Activated T-cell treated with anti-CD3 and anti-CD28 coated beads, Interleukin-2, amount 50 U/mL, for 72 hours (primary cell): ENCODE data around the gene ZNF281. TPM values are rescaled to one million over a fixed set of nuclear protein-coding genes. Genes with fewer than 3 reads are reported as not detected.
"Not testable (repeated sequence)": the region's sequence is repeated elsewhere in the genome, so short reads cannot be mapped to it uniquely, and the experiment has no call there.

Experiments used
- ATAC-seq, 2 donors: fragments of 150-1000 bp; cut with Tn5 transposase; replicated peaks in 1 of 2; 2 replicates each; pipeline ENCODE4 v1.10.0; 2021; ENCODE audit warnings: moderate library complexity in 2 of 2, mild to moderate bottlenecking in 1 of 2
- DNase-seq, 2 donors: peaks; one replicate each; pipeline ENCODE4 v3.0.0; 2021 to 2022; ENCODE audit warnings: mixed read lengths in 1 of 2
- H3K27ac Mint-ChIP-seq: one replicate; pipeline ENCODE4 v1.8.0; 2022; ENCODE audit warnings: mild to moderate bottlenecking, moderate library complexity, mixed read lengths
- H3K27me3 Mint-ChIP-seq: one replicate; pipeline ENCODE4 v1.8.0; 2022; ENCODE audit warnings: low read depth, mixed read lengths
- H3K36me3 Mint-ChIP-seq, 2 donors: one replicate each; pipeline ENCODE4 v1.8.0; 2022; ENCODE audit warnings: mixed read lengths in 2 of 2, mild to moderate bottlenecking in 1 of 2; ENCODE audit not compliant: insufficient read depth in 2 of 2
- H3K4me1 Mint-ChIP-seq: one replicate; pipeline ENCODE4 v1.8.0; 2022; ENCODE audit warnings: low read depth, mixed read lengths
- H3K4me3 Mint-ChIP-seq, 2 donors: one replicate each; pipeline ENCODE4 v1.8.0; 2022; ENCODE audit warnings: mild to moderate bottlenecking in 2 of 2, mixed read lengths in 2 of 2, moderate library complexity in 2 of 2
- H3K9me3 Mint-ChIP-seq, 2 donors: one replicate each; pipeline ENCODE4 v1.8.0; 2022; ENCODE audit warnings: mixed read lengths in 2 of 2
- total RNA-seq, 2 donors: library from RNA; stranded (reverse); gene quantifications; one replicate each; pipeline ENCODE4 v1.2.3, GENCODE V29; 2022

The ZNF281 gene
- total RNA-seq, 2 donors from 2014 or later: 14.4 to 15.6 TPM

GRCh38 chr1:200422211-200422610 lies 12.4 kb upstream of the ZNF281 start:
- Mint-ChIP-seq H3K27ac (no peak overlapping the region), H3K36me3 (no peaks in the 10 kb centered on the region), H3K9me3 (no peaks in the 10 kb centered on the region), H3K27me3 (peaks cover 12% of the 10 kb centered on the region), H3K4me1 (no peaks in the 10 kb centered on the region), H3K4me3 (no peak overlapping the region)
- ATAC-seq (no peak), DNase-seq (no peak)

GRCh38 chr1:200415789-200416593 lies 6.2 kb upstream of the ZNF281 start:
- Mint-ChIP-seq H3K9me3 (no peaks in the 10 kb centered on the region), H3K27ac (no peak overlapping the region), H3K4me1 (peaks cover 19% of the 10 kb centered on the region), H3K36me3 (no peaks in the 10 kb centered on the region), H3K4me3 (peak overlapping the region in 1 of 2 donors; percentile 57), H3K27me3 (peaks cover 6% of the 10 kb centered on the region)
- ATAC-seq (peak in 1 of 2 donors; percentile 57), DNase-seq (no peak)

GRCh38 chr1:200415227-200415626 lies 5.4 kb upstream of the ZNF281 start:
- Mint-ChIP-seq H3K36me3 (no peaks in the 10 kb centered on the region), H3K4me1 (peaks cover 27% of the 10 kb centered on the region), H3K4me3 (peak overlapping the region in 1 of 2 donors; percentile 57), H3K9me3 (no peaks in the 10 kb centered on the region), H3K27ac (no peak overlapping the region), H3K27me3 (peaks cover 6% of the 10 kb centered on the region)
- DNase-seq (no peak), ATAC-seq (no peak)

- ATAC-seq: no peak
- H3K4me3 Mint-ChIP-seq: no peak overlapping the region
- H3K36me3 Mint-ChIP-seq: peaks cover 2% of the 10 kb centered on the region in 2 donors
- H3K27ac Mint-ChIP-seq: no peak overlapping the region
- H3K9me3 Mint-ChIP-seq: no peaks in the 10 kb centered on the region
- DNase-seq: no peak
- peaks cover 31% of the 10 kb centered on the region for H3K4me1 Mint-ChIP-seq
- H3K27me3 Mint-ChIP-seq: peaks cover 6% of the 10 kb centered on the region
Measured at GRCh38 chr1:200414657-200415056, 4.8 kb upstream of the ZNF281 start.

GRCh38 chr1:200413766-200414165 lies 3.9 kb upstream of the ZNF281 start:
- H3K9me3 Mint-ChIP-seq, ATAC-seq, DNase-seq, H3K36me3 Mint-ChIP-seq, H3K27me3 Mint-ChIP-seq, H3K27ac Mint-ChIP-seq, H3K4me3 Mint-ChIP-seq: not testable (repeated sequence)
- peaks cover 36% of the 10 kb centered on the region for H3K4me1 Mint-ChIP-seq

GRCh38 chr1:200411406-200412257 lies 1.8 kb upstream of the ZNF281 start:
- no peaks in the 10 kb centered on the region for H3K9me3 Mint-ChIP-seq
- ATAC-seq (no peak), DNase-seq (no peak)
- peaks cover 14 to 17% of the 10 kb centered on the region in 2 donors for H3K36me3 Mint-ChIP-seq
- peaks cover 56% of the 10 kb centered on the region for H3K4me1 Mint-ChIP-seq
- no peak overlapping the region for H3K27ac Mint-ChIP-seq
- no peak overlapping the region for H3K4me3 Mint-ChIP-seq
- H3K27me3 Mint-ChIP-seq: no peaks in the 10 kb centered on the region

- H3K27me3 Mint-ChIP-seq: no peaks in the 10 kb centered on the region
- H3K36me3 Mint-ChIP-seq: peaks cover 14 to 22% of the 10 kb centered on the region in 2 donors
- ATAC-seq (no peak), DNase-seq (no peak)
- peaks cover 62% of the 10 kb centered on the region for H3K4me1 Mint-ChIP-seq
- peak overlapping the region; percentile 94 for H3K27ac Mint-ChIP-seq
- H3K9me3 Mint-ChIP-seq: no peaks in the 10 kb centered on the region
- peak overlapping the region; percentile 96 to 99 for H3K4me3 Mint-ChIP-seq
Measured at GRCh38 chr1:200410566-200410878, 686 bp upstream of the ZNF281 start.

GRCh38 chr1:200409203-200409760 lies 554 bp downstream of the ZNF281 start:
- Mint-ChIP-seq H3K4me1 (peaks cover 66% of the 10 kb centered on the region), H3K9me3 (no peaks in the 10 kb centered on the region), H3K27me3 (no peaks in the 10 kb centered on the region), H3K36me3 (peaks cover 14 to 22% of the 10 kb centered on the region in 2 donors), H3K4me3 (peak overlapping the region; percentile 96 to 99), H3K27ac (peak overlapping the region; percentile 75)
- ATAC-seq: peak; percentile 45
- peak; percentile 57 to 59 for DNase-seq

- no peak for ATAC-seq
- H3K9me3 Mint-ChIP-seq: no peaks in the 10 kb centered on the region
- peaks cover 14 to 23% of the 10 kb centered on the region in 2 donors for H3K36me3 Mint-ChIP-seq
- H3K27ac Mint-ChIP-seq: no peak overlapping the region
- H3K4me3 Mint-ChIP-seq: peak overlapping the region; percentile 61 to 69
- H3K27me3 Mint-ChIP-seq: no peaks in the 10 kb centered on the region
- DNase-seq: no peak
- H3K4me1 Mint-ChIP-seq: peaks cover 58% of the 10 kb centered on the region
Measured at GRCh38 chr1:200406161-200406797, 3.6 kb downstream of the ZNF281 start.

- H3K4me1 Mint-ChIP-seq: peaks cover 50% of the 10 kb centered on the region
- DNase-seq (no peak), ATAC-seq (no peak)
- peaks cover 14 to 23% of the 10 kb centered on the region in 2 donors for H3K36me3 Mint-ChIP-seq
- no peak overlapping the region for H3K27ac Mint-ChIP-seq
- H3K4me3 Mint-ChIP-seq: peak overlapping the region in 1 of 2 donors; percentile 69
- no peaks in the 10 kb centered on the region for H3K9me3 Mint-ChIP-seq
- no peaks in the 10 kb centered on the region for H3K27me3 Mint-ChIP-seq
Measured at GRCh38 chr1:200405264-200405663, 4.6 kb downstream of the ZNF281 start.

- no peak overlapping the region for H3K4me3 Mint-ChIP-seq
- H3K27ac Mint-ChIP-seq: peak overlapping the region; percentile 0
- peaks cover 28% of the 10 kb centered on the region for H3K4me1 Mint-ChIP-seq
- DNase-seq (no peak), ATAC-seq (no peak)
- H3K9me3 Mint-ChIP-seq: no peaks in the 10 kb centered on the region
- H3K36me3 Mint-ChIP-seq: peaks cover 0 to 6% of the 10 kb centered on the region in 2 donors
- no peaks in the 10 kb centered on the region for H3K27me3 Mint-ChIP-seq
Measured at GRCh38 chr1:200401708-200402107, 8.1 kb downstream of the ZNF281 start.

GRCh38 chr1:200401263-200401662 lies 8.6 kb downstream of the ZNF281 start:
- Mint-ChIP-seq H3K27me3 (no peaks in the 10 kb centered on the region), H3K9me3 (no peaks in the 10 kb centered on the region), H3K4me1 (peaks cover 24% of the 10 kb centered on the region), H3K36me3 (peaks cover 0 to 3% of the 10 kb centered on the region in 2 donors), H3K27ac (no peak overlapping the region), H3K4me3 (no peak overlapping the region)
- ATAC-seq (no peak), DNase-seq (no peak)

- peaks cover 17% of the 10 kb centered on the region for H3K4me1 Mint-ChIP-seq
- ATAC-seq: no peak
Measured at GRCh38 chr1:200400556-200400955, 9.3 kb downstream of the ZNF281 start.

More at GRCh38 chr1:200400556-200400955, 9.3 kb downstream of the ZNF281 start:
- Mint-ChIP-seq H3K27me3 (no peaks in the 10 kb centered on the region), H3K4me3 (no peak overlapping the region), H3K9me3 (no peaks in the 10 kb centered on the region), H3K27ac (no peak overlapping the region), H3K36me3 (peaks cover 0 to 1% of the 10 kb centered on the region in 2 donors)
- no peak for DNase-seq
